Gastroesophageal sphincter (tissue), 3 donors: ENCODE measurements around the gene SAP130.

Experiments used
- CTCF ChIP-seq, 4 experiments: fragments of 200-600 bp in 2 of 4; fragments of 450-650 bp in 2 of 4; sonication (generic) in 1 of 4; IDR thresholded peaks; one replicate each; pipeline ENCODE4 v1.5.1; 2017 to 2019; ENCODE audit warnings: antibody characterized with exemption in 4 of 4, mild to moderate bottlenecking in 2 of 4, moderate library complexity in 2 of 4
- EP300 ChIP-seq: sonication (generic); formaldehyde crosslinking; IDR thresholded peaks from one replicate; pipeline ENCODE4 v1.6.1; 2017; ENCODE audit warnings: antibody characterized with exemption, mild to moderate bottlenecking

GRCh38 chr2:128040166-128040771, 12.4 kb upstream of the SAP130 start:
- TF ChIP-seq CTCF (IDR thresholded peaks at IDR 0.05) (no peak), EP300 (no peak)
